HG03469 (cell line): ENCODE data around the gene GARNL3.

ENCODE experiments used
- ATAC-seq: cut with Tn5 transposase; IDR thresholded peaks from one replicate; pipeline ENCODE4 v1.9.1; 2021; ENCODE audit warnings: mild to moderate bottlenecking, moderate library complexity, moderate number of reproducible peaks; ENCODE audit not compliant: unreplicated experiment

The GARNL3 gene

DNA sequence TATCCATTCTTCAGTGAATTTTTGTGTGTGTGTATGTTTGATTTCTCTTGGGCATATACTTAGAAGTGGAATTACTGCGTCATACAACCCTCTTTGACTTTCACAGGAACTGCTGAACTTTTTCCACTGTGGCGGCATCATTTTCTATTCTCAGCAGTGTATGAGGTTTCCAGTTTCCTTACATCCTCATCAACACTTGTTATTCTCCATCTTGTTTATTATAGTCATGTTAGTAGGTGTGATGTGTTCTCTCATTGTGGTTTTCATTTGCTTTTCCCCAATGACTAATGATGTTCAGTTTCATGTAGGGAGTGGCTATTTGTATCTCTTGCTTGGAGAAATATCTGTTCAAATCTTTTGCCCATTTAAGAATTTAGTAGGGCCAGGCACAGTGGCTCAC, 162.2 kb downstream of the GARNL3 start:
- no peak for ATAC-seq

GRCh38 chr9:127428348-127428747, 163.8 kb downstream of the GARNL3 start:
- ATAC-seq, result no peak

DNA sequence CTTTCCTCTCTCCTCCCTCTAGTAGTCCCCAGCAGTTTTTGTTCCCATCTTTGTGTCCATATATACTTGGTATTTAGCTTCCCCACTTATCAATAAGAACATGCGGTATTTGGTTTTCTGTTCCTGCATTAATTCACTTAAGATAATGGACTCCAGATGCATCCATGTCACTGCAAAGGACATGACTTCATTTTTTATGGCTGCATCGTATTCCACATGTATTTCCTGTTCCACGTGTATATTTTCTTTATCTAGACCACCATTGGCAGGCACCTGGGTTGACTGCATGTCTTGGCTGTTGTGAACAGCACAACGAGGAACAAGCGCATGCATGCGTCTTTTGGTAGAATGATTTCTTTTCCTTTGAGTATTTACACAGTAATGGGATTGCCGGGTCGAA, 165.8 kb downstream of the GARNL3 start:
- no peak for ATAC-seq

GRCh38 chr9:127437497-127438264, 173.1 kb downstream of the GARNL3 start:
- ATAC-seq, result no peak

DNA sequence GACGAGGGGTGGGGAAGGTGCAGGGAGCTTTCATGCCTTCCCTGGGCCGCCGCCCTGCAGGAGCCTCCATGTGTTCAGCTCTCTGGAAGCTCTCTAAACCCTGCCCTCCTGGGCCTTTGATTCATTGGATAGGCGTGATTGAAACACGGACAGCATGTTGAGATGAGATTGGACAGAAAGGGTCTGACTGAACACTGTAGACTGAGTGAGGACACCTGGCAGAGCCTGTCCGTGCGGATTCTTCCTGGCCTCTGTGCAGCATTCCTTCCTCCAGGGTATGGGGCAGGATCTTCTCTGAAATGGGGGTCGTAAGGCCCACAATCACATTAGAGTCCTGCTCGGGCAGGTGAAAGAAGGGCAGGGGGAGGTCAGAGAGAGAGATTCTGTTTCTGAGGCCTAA, 173.8 kb downstream of the GARNL3 start:
- ATAC-seq, result no peak
